GM21619 (cell line): ENCODE results near the gene HERC2.
A peak's percentile ranks its signal among the peaks of the same experiment; 100 is the strongest.

Source experiments
- ATAC-seq: cut with Tn5 transposase; IDR thresholded peaks from one replicate; pipeline ENCODE4 v1.9.1; 2021; ENCODE audit not compliant: unreplicated experiment

The HERC2 gene

DNA sequence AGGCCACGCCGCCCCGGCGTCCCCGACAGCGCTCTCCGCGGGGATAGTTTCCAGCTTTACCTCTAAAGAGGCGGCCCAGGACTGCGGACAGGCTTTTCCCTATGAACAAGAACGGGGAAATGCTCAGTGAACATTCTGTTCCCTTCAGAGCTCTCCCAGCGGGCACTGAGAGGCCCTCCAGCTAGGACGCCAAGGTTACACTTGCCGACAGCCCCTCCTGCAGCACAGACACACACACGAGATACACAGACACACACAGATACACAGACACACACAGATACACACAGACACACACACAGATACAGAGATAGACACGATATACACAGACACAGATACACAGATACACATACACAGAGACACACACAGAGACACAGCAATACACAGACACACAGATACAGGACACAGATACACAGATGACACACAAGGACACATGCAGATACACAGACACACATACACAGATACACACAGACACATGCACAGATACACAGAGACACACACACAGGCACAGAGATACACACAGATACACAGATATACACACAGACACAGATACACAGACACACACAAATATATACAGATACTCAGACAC lies 222.3 kb downstream of the HERC2 start:
- no peak for ATAC-seq

DNA sequence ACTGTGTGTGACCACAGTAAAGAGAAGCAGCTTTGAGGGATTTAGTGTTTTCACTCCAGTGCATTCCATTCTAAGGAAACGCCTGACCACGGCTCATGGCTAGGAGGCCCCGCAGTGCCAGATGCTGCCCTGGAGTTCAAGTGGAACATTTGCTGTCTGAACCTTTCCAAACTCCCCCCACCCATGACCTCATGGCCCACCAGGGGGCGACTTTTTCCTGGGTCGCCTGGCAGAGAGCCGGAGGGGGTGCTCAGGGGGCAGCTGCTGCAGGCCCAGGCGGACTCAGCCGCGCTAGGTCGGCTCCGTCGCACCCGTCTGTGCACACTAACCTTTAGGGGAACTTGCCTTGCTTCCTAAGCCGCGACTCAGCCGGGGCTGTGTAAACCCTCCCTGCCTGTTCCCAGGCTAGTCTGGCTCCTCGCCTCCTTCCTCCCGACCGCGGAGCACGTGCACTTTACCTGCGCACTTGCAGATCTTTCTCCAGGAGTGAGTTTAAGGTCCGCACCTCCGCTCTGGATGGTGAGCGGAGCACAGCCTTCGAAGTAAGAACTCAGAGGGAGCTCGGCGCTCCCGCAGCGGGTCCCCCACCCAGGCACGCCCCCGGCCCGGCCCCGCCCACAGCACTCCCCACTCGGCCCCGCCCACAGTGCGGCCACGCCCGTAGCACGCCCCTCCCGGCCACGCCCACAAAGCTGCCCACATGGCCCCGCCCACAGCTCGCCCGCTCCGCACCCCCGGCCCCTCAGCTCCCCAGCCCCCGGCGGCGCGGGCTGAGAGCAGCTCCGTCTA lies 223.0 kb downstream of the HERC2 start, which contains the start of gene OCA2:
Gene OCA2 (minus strand): TSS at position 550 of the 789 bp plus-strand sequence. CDS start 17,441 bp downstream, outside the sequence.
- ATAC-seq = no peak

DNA sequence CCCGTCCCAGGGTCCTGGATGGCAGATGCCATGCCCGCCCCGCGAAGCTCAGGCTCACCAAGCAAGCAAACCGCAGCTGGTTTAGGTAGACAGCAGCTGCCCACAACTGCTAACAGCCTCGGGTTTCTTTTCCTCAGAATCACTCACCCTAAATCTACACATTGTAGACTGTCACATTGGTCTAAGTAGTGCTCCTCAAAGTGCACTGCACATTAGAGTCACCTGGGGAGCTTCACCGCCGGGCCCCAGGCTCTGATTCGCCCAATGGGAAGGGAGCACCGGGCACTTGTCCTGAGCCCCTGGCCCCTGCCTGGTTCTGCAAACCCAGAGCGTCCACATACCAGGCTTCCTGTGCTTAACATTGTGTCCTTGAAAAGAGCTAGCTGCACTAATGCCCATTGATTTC lies 223.6 kb downstream of the HERC2 start:
- ATAC-seq = no peak

DNA sequence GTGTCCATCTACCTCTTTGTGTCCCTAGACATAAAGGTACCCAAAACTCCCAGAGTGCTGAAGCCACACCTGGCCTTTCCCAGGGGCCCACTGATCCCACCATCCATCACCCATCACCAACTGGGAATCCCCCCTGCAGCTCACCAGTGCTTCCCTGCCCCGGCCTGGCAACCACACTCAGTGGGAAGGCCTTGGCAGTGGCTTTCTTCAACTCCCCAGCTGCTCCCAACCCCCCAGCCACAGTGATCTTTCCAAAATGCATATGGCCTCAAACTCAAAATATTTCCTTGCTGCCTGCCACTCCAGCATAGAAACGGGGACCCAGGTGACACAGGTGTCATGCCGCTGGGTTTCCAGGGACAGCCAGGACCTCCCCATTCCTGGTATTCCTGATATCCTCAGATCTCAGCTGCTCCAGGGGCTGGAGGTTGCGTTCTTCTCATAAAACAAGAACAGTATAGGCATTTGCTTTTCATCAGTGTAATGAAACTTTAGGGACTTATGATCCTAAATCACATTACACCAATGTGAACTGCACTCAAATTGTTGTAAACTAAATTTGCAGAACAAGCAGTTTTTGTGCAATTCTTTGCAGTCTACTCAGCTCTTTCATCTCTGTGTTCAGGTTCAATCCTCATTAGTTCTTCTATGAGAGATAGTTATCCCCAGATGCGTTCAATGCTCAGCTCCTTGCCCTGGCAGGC lies 224.2 kb downstream of the HERC2 start:
- no peak for ATAC-seq

DNA sequence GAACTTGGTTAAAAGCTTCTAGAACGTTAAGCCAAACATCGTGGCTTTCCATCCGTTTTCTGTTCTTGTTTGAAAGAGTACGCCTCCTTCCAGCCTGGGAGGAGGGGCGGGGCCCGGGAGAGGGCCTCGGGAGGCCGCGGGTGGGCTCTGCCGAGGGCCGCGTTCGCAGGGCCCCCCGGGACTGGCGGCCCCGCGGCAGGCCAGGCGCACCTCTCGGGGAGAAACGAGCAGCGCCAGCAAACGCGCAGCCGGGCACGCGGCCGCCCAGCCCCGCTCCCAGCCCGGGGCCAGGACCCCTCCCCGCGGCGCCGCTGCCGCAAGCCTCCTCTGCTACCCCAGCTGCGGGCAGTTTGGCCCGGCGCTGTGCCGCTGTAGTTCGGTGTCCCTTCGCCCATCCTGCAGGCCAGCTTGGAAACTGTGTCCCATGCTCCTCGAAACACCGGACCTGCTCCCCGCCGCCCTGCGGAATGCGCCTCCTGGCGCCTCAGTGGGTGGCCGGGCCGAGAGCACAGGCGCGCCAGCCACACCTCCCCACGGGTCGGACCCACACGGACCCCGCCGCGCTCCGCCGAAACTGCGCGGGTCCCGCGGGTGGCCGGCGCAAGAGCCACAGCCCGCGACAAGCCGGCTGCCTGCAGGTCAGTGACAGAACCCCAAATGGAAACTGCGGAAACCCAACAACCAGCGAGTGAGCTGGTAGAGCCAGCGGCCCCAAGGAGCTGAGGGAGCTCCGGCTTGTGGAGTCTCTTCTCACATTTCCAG lies 225.1 kb downstream of the HERC2 start:
- no peak for ATAC-seq

DNA sequence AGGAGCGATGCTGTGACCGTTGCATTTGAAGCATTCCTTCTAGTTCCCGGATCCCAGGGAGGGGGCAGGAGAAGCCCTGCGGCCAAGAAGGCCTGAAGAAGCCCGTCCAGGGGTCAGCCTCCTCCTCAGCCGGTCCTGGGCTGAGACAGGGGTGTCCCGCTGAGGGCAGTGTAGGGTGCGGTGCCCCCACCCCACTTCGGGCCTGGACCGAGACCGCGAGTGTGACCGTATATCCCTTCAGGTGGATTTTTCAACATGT lies 225.6 kb downstream of the HERC2 start:
- ATAC-seq = no peak

DNA sequence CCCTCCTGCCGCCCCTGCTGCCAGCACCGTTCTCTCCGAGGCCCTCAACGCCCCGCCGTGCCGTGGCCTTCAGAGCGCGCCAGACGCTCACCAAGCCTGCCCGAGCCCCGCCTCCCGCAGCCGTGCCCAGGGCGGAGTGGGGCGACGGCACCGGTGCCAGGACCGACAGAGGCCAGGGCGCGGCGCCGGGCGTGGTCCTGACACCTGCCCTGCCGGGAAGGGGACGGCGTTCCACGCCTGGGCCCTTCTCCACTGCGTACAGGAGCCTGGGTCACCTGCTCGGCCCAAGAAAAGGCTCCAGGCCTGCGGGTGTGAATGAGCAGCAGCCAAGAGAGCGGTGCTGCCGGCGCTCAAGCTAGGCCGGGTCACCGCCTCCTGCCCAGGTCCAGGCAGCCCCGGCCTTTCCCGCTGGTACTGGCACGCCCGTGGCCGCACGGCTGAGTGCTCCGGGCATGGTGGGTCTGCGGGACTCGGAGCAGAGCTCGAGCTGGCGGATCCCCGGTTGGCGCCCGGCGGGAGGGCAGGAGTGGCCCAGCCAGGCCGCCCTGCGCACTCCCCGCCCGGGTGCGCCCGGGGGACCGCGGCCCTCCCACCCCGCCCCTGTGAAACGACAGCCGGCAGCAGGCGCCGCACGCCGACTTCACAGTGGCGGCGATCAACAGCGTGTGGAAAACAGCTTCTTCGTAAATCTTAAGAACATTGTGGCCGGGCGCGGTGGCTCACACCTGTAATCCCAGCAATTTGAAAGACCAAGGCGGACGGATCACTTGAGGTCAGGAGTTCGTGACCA lies 227.1 kb downstream of the HERC2 start:
- no peak for ATAC-seq

DNA sequence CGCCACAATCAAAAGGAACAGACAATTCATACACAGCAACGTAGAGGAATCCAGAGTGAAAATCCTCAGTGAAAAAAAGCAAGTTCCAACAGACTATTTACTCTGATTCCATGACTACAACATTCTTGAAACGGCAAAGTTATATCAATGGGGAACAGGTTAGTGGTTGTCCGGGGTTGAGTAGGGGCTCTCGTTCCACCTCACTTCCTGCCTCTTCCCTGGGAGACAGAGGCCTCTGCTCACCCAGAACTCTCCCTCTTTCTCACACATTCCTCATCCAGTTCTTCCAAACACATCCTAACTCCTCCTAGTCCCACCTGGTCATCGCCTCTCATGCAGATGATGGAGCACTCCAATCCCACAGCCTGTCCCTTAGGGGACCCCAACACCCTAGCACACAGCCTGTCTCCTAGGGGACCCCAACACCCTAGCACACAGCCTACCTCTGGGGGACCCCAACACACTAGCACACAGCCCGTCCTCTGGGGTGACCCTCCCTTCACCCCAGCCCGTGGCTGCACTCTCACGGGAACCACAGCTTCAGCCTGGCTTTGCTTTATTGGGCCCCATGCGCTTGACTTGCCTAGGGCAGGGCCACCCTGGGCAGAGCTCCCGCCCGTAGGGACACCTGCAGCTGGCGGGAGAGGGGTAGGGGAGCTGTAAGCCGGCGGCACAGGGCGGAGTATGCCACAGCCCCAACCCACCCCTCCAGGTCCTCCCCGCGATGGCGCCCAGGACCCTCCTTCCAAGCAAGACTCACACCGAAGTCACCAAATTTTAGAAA lies 228.0 kb downstream of the HERC2 start:
- ATAC-seq = no peak

DNA sequence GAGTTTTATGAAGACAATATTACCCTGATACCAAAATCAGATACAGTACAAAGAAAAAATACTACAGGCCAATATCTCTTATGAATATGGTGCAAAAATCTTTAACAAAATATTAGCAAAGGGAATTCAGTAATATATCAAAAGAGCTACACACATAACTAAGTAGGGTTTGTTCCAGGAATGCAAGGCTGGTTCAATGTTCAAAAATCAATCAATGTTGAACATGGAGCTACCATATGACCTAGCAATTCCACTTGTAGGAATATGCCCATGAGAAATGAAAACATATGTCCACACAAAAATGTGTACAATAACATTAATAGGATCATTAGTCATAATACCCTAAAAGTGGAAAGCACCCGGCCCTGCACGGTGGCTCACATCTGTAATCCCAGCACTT lies 230.7 kb downstream of the HERC2 start:
- ATAC-seq = no peak

DNA sequence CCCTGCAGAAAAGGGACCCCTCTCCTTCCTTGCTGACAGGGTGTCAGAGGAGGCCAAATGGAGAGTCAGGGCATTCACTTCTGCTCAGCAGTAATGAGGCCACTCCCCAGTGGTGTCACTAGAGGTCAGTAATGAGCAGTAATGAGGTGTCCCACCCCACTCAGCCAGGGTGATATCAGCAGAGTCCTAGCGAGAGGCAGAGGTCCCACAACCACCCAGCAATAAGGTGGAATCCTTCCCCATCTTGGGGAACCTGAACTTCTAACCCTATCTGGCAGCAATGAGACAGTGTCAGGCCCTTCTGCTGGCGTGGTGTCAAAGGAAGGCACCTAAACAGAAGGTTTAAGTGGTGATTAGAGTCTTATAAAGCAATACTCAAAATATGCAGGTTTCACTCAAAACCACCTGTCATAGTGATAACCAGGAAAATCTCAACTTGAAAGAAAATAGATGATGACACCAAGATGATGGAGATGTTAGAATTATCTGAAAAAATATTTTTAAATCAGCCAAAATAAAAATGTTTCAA lies 235.7 kb downstream of the HERC2 start:
- ATAC-seq = peak; percentile 94

DNA sequence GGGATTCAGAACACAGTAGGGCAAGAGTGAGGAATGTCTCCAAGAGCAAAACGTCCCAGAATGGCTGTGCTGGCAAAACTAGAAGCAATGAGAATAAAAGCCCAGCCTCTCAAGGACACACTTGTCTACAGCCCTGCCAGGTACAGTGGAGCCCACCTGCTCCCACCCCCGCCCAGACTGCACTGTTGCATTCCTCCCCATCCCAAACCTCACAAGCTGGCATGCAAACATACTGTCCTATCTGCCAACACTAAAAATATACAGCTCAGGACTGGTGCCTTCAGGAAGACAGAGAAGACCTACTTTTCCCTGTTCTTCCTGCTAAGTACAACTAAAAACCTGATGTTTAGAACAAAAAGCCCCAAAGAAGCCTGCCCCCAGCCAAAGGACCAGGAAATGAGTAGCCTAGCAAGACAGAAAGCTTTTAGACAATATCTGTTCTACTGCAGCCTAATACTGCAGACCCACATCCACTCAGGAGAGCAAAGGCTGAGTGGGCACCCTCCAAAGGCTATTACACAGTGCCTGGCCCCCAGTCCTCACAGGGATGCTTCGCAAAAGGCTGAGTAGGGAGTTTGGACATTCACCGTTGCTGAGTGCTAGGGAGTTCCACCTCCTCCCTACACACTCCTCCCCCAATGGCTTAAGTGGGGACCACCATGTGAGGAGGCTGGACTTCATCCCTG lies 236.3 kb downstream of the HERC2 start:
- ATAC-seq = no peak

DNA sequence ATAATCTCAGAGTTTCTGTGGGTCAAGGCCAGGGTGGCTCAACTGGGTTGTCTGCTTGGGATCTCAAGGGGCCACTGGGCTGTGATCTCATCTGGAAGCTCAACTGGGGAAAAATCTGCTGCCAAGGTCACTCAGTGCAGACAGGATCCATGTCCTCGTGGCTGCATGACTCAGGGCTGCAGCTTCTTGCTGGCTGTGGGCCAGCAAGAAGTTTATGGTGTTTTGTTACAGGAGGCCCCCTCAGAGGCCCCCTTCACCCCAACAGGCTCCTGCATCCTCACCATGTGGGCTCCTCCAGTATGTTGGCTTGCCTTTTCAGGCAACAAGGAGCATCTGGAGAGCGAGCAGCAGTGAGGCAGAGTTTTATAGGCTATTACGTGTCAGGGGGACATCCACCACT lies 237.4 kb downstream of the HERC2 start:
- ATAC-seq = no peak

DNA sequence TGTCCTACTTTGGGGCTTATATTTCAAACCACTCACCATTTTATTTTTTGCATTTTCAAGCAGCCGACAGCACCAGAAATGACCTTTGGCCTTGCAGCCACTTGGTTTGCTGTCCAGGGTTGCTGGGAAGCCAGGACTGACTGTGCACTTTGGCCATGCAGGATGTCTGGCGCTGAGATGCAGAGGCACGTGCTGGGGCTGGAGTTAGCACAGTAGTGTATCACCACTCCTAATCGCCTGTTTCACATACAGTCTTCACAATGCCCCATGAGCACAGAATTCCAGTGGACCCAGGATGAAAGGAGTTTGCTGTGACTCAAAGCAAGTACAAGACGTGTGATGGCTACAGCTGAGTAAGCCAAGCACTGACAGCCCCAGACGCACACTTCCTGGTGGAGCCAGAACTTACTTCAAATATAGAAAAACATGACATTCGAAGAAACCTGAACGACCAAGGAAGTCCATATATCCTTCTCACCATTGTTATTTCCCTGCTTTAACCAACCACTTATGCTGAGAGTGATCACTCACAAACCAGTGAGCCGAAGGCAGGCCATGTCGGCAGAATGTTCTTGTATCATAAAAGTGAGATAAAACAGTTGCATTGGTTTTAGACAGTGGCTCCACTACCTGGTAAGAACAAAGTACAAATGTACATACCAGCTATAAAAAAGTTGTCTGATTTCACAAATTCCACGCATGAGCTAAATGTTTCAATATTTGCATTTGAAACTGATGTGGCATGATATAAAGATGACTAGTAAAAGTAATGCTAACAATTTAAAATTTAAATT lies 238.9 kb downstream of the HERC2 start:
- no peak for ATAC-seq

DNA sequence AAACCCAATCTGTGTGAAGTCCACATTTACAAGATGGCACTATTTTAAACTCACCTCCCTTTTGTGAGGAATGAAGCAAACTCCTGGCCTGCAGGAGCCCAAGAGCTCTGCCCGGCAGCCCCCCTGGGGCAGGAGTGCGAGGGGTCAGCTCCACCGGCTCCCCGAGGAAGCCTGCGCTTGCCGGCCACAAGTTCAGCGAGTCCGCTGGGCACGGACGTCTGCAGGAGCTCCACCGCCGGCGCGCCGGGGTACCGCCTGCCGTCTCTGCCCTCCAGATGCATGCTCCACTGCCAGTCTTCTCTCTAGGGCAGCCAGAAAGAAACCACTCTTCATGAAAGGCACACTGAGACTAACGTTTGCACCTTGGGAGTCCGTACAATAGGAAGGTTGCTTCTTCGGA lies 240.4 kb downstream of the HERC2 start:
- no peak for ATAC-seq

DNA sequence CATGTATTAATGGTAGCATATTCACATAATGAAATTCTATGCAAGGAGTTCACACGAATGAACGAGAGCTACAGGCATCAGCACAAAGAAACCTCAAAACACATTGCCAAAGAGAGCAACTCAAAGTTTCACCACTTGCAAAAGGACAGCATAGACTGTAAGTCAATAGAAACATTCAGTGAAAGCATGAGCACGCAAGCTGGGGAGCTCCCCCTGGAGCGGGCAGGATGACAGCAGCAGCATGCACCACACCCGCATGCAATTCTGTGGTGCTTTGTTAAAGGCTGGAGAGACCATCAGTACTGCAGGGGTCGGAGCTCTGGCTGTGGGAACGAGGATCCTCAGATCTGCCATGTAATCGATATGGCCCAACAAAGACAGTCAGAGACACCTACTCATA lies 241.6 kb downstream of the HERC2 start:
- no peak for ATAC-seq

DNA sequence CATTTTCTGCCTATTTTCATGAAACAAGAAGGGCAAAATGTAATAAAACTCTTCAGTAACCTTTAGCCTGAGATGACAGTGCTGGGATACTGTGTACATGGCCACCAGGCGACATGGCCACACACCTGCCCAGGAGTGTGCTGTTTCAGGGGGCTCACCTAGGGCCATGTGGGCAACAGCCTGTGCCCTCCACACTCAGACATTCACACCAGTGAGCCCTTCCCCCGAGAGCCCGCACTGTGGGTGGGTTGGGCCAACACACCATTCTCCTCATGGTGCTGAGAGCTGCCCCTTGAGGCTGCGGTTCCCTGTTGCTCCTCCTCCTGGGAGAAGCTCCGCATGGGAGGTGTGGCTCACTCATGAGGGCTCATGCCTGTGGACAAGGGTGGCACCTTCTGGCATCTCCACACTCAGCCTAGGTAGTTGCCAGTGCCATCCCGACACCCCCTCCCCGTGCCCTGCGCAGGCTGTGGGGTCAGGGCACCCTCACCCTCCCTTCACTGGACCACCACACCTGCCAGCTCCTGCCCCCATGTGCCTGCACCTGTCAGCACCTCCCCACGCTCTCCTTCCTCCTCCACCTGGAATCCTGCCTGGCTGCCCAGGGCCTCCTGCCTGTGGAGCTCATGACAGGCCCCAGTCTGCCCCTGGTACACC lies 242.5 kb downstream of the HERC2 start:
- no peak for ATAC-seq

DNA sequence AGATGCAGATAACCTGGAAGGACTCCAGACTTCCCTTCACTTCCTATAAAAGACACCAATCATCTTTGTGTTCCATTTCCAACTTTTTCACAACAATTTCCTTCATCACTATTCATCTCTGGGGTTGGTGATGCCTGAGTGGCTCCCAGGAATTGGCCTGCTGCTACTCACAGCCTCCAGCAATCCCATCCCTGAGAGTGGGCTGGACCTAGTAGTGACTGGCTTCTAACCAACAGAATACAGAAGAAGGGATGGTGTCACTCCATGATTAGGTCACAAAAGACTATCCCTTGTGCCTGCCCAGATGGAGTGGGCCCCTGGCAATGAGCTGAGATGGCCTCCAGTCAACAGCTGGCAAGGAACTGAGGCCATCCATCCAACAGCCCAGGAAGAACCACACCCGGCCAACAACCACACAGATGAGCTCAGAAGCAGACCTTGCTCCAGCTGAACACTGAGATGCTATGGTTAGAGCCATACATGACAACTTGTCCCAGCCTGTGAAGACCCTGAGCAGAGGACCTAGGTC lies 243.7 kb downstream of the HERC2 start:
- ATAC-seq = no peak

DNA sequence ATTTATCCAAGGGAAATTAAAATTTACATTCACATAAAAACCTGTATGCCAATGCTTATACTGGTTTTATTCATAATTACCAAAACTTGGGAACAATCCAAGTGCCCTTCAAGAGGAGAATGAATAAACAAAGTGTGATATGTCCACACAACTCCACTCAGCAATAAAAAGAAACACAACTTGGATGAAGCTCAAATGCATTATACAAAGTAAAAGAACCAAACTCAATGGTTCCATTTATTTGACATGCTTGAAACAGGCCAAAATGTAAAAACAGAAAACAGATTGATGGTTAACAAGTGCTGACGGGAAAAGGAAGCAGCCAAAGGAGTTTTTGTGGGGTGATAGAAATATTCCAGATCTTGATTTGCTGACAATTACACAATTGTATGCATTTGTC lies 246.4 kb downstream of the HERC2 start:
- ATAC-seq = no peak
